Fibroblast of the aortic adventitia (primary cell): Measurements from ENCODE around the gene ST6GALNAC3. TPM values are rescaled to one million over a fixed set of nuclear protein-coding genes. Genes with fewer than 3 reads are reported as not detected.

Source experiments
- DNase-seq: peaks from one replicate; pipeline ENCODE4 v3.0.0-alpha.2; 2010; ENCODE audit warnings: low read depth
- H3K4me3 ChIP-seq: 2 replicates; pipeline ENCODE4 v1.5.1; 2011; ENCODE audit warnings: low read depth, mild to moderate bottlenecking, control low read depth, low read length, moderate library complexity
- CTCF ChIP-seq: IDR thresholded peaks from 2 replicates; pipeline ENCODE4 v1.5.1; 2011; ENCODE audit warnings: mild to moderate bottlenecking, low read length, control low read depth, inconsistent platforms; ENCODE audit not compliant: insufficient read depth
- total RNA-seq: library from RNA; depleted of rRNA; stranded (reverse); fragments of >200 nt; gene quantifications from 2 replicates; pipeline ENCODE4 v1.2.3, GENCODE V29; 2012; ENCODE audit warnings: low replicate concordance

The ST6GALNAC3 gene
- total RNA-seq, 1 donor = 3.1 TPM

- DNase-seq = no peak
- TF ChIP-seq CTCF = no peak
- no peak overlapping the region for H3K4me3 ChIP-seq
These were observed 315.9 kb downstream of the ST6GALNAC3 start for GRCh38 chr1:76390456-76390855.

- H3K4me3 ChIP-seq = no peak overlapping the region
- no peak for TF ChIP-seq CTCF
- no peak for DNase-seq
These were observed 320.5 kb downstream of the ST6GALNAC3 start for GRCh38 chr1:76395059-76395458.

GRCh38 chr1:76402128-76402527 is 327.6 kb downstream of the ST6GALNAC3 start:
- no peak for TF ChIP-seq CTCF
- H3K4me3 ChIP-seq = no peak overlapping the region
- DNase-seq = no peak

DNA sequence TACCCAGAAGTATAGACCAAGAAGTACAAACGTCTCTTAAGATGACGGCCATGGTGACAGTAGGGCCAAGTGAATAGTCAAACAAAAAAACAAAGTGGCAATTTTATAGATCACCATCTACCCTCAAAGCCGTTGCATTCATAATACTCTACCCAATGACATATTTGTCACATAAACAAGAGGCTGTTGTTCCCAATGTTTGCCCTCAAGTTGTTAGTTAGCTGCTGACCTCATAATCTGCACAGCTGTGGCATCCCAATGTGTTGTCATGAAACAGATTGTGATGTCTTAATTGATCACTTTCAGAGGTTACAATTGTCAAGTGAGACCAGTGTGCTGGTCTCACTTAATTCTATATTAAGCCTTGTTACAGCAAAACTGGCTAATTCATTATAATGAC is 333.8 kb downstream of the ST6GALNAC3 start:
- no peak for TF ChIP-seq CTCF
- H3K4me3 ChIP-seq = no peak overlapping the region
- DNase-seq = no peak

DNA sequence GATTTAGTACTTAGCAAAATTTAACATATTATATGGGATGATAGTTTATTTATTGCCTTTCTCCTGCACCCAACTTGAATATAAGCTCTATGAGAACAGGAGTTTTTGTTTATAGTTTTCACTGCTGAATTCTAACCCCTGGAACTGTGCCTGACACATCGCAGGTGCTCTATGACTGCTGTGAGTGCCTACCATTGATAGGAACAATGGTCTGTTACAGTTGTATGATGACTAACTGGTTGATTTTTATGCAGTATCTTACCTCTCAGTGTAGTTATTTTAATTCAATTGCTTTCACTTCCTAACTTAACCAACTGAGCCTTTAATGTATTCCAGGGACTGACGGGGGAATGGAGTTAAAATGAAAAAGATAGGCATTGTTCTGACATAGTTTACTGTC is 336.0 kb downstream of the ST6GALNAC3 start:
- no peak for TF ChIP-seq CTCF
- no peak for DNase-seq

DNA sequence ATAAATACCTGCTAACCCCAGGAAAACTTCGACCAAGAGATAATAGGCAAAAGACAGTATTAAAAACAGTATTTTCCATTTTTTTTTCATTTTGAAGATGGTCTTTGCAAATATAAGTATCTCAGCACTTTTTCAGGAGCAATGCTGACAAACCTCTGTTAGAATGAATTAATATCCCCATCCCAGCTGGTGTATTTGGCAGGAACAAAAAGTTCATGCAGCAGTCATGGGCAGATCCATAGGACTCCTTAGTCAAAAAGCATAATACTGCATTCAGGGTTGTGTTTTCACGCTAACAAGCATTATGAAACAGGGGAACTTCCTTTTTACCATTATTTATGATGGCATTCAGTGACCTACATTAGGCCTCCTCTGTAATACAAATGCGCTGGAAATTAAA is 344.0 kb downstream of the ST6GALNAC3 start:
- TF ChIP-seq CTCF = no peak
- no peak for DNase-seq
- no peak overlapping the region for H3K4me3 ChIP-seq

More for the DNA sequence above, 336.0 kb downstream of the ST6GALNAC3 start:
- no peak overlapping the region for H3K4me3 ChIP-seq

DNA sequence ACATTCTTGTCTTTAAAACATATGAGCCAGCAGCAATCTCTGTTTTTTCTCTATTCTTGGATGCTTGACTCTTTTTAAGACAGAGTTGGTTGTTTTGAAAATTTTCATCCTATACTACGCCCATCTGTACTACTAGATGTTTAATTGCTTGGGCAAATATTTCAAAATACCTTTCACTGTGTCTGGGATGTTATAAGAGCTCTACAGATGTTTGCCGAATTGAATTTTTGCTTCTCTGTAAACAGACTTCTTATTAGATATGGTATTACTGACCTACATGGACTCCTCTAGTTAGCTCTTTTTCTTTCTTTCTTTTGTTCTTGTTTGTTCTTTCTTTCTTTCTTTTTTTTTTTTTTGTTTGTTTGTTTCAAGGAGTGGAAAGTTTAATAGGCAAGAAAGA is 345.1 kb downstream of the ST6GALNAC3 start:
- H3K4me3 ChIP-seq = no peak overlapping the region
- TF ChIP-seq CTCF = no peak
- DNase-seq = no peak
